Peyer's patch (tissue), 4 donors: Measurements from ENCODE around the gene GSTT4. TPM values are rescaled to one million over a fixed set of nuclear protein-coding genes. Genes with fewer than 3 reads are reported as not detected.
"Not testable (repeated sequence)": the region's sequence is repeated elsewhere in the genome, so short reads cannot be mapped to it uniquely, and the experiment has no call there.

Experiments
- DNase-seq, 3 donors: peaks; one replicate each; pipeline ENCODE4 v3.0.0-alpha.2; 2017 to 2019
- H3K27ac ChIP-seq, 4 donors: fragments of 200-600 bp; sonication (generic); one replicate each; pipeline ENCODE4 v1.5.1; 2016 to 2019
- H3K27me3 ChIP-seq, 2 donors: fragments of 200-600 bp; sonication (generic); one replicate each; pipeline ENCODE4 v1.5.1; 2019
- H3K36me3 ChIP-seq, 3 donors: fragments of 200-600 bp; sonication (generic); one replicate each; pipeline ENCODE4 v1.5.1; 2016 to 2019
- H3K4me1 ChIP-seq, 4 donors: fragments of 200-600 bp; sonication (generic); one replicate each; pipeline ENCODE4 v1.5.1; 2016 to 2019
- H3K4me3 ChIP-seq, 4 donors: fragments of 200-600 bp; sonication (generic); 1 replicate in 3 of 4; 2 replicates in 1 of 4; pipeline ENCODE4 v1.5.1; 2016 to 2019; ENCODE audit warnings: mild to moderate bottlenecking in 1 of 4
- H3K9me3 ChIP-seq, 4 donors: fragments of 200-600 bp; sonication (generic); one replicate each; pipeline ENCODE4 v1.5.1; 2016 to 2019; ENCODE audit warnings: mild to moderate bottlenecking in 1 of 4
- total RNA-seq, 4 donors: library from RNA; depleted of rRNA; stranded (reverse); fragments of >200 nt; gene quantifications; one replicate each; pipeline ENCODE4 v1.1.0, GENCODE V29; 2016
- TF ChIP-seq, protein P1 (sequence below), 6 experiments: fragments of 450-650 bp in 4 of 6; fragments of 200-600 bp in 2 of 6; sonication (generic) in 1 of 6; IDR thresholded peaks; one replicate each; pipeline ENCODE4 v1.5.1; 2017 to 2019; ENCODE audit warnings: antibody characterized with exemption in 6 of 6, mild to moderate bottlenecking in 3 of 6, moderate library complexity in 1 of 6

The GSTT4 gene
- total RNA-seq, 4 donors from 2014 or later: not detected

- not testable (repeated sequence) for H3K9me3 ChIP-seq, H3K27ac ChIP-seq, H3K36me3 ChIP-seq, H3K4me1 ChIP-seq, H3K27me3 ChIP-seq, H3K4me3 ChIP-seq
- peak; percentile 68 to 94 (median 82) for DNase-seq
- TF ChIP-seq, protein P1, sequence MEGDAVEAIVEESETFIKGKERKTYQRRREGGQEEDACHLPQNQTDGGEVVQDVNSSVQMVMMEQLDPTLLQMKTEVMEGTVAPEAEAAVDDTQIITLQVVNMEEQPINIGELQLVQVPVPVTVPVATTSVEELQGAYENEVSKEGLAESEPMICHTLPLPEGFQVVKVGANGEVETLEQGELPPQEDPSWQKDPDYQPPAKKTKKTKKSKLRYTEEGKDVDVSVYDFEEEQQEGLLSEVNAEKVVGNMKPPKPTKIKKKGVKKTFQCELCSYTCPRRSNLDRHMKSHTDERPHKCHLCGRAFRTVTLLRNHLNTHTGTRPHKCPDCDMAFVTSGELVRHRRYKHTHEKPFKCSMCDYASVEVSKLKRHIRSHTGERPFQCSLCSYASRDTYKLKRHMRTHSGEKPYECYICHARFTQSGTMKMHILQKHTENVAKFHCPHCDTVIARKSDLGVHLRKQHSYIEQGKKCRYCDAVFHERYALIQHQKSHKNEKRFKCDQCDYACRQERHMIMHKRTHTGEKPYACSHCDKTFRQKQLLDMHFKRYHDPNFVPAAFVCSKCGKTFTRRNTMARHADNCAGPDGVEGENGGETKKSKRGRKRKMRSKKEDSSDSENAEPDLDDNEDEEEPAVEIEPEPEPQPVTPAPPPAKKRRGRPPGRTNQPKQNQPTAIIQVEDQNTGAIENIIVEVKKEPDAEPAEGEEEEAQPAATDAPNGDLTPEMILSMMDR (IDR thresholded peaks at IDR 0.05): peak; percentile 72 to 94 (median 90)
These were observed 48.9 kb downstream of the GSTT4 start for GRCh38 chr22:23956301-23956900.

- H3K4me1 ChIP-seq, H3K4me3 ChIP-seq, H3K36me3 ChIP-seq, H3K27me3 ChIP-seq, H3K27ac ChIP-seq, H3K9me3 ChIP-seq, DNase-seq: not testable (repeated sequence)
These were observed 49.4 kb downstream of the GSTT4 start for GRCh38 chr22:23955886-23956285.

DNA sequence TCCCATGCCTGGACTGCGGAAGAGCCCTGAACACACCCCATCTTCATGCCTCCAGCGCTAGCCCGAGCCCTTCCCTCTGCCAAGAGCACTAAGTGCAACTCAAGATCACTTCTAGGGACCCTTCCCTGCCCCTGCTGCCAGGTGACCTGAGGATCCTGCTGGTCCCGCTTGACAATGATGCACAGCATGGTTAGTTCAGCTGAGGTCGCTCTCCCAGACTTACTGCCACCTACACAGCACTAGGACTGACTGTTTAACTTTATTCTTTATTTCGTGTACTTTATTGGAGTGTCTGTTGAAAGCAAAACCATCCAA lies 50.3 kb downstream of the GSTT4 start:
- H3K9me3 ChIP-seq, H3K27ac ChIP-seq, H3K27me3 ChIP-seq, H3K36me3 ChIP-seq, H3K4me3 ChIP-seq, H3K4me1 ChIP-seq, DNase-seq: not testable (repeated sequence)

DNA sequence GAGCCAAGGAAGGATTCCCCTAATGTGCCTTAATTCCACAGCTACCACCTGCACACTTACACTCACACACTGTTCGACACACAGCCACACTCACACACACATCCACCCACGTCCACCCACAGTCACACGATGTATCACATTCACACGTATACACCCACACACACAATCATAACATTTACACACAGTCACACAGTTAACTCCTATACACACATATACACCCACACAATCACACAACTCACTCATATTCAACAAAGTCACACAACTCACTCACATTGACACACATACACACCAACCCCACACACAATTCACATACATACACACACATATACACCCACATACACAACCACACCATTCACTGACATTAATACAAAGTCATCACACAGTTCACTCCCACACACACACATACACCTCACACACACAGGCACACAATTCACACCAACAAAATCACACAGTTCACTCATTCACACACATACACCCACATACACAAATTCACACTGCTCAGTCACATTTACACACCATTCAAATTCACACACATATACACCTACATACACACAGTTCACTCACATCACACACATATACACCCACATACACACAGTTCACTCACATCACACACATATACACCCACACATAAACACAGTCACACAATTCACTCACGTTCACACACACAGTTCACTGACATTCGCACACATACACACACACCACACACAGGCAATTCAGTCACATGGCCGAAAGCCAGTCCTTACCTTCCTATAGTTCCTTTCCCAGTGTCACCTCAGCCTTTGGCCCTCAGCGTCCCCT lies 50.9 kb downstream of the GSTT4 start:
- H3K36me3 ChIP-seq, H3K27ac ChIP-seq, DNase-seq, H3K4me3 ChIP-seq, H3K9me3 ChIP-seq, H3K27me3 ChIP-seq, H3K4me1 ChIP-seq: not testable (repeated sequence)

- H3K36me3 ChIP-seq, H3K27me3 ChIP-seq, H3K4me3 ChIP-seq, DNase-seq, H3K4me1 ChIP-seq, H3K27ac ChIP-seq, H3K9me3 ChIP-seq: not testable (repeated sequence)
These were observed 51.8 kb downstream of the GSTT4 start for GRCh38 chr22:23953485-23953884.

DNA sequence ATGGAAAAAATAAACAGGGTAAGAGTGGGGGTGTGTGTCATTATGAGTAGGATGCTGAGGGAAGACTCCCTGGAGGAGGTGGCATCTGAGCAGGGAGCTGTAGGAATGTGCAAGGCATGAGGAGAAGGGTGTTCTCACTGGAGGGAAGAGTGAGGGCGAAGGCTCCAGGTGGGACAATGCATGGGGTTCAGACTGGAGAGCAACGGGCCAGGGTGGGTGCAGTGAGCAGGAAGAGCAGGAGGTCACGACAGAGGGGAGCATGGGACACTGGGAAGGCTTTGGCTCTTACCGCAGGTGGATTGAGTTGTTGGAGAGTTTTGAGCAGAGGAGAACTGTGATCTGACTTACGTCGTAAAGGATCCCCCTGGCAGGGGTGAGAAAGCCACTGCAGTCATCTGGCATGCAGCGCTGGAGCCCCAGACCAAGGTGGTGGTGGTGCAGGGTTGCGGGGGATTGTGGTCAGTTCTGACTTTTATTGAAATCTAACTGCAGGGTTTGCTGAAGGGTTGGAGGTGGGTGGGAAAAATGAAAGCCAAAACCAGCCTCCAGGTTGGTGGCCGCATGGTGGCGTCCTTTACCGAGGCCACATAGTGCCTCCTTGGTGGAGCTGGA lies 52.4 kb downstream of the GSTT4 start:
- not testable (repeated sequence) for H3K36me3 ChIP-seq, DNase-seq

DNA sequence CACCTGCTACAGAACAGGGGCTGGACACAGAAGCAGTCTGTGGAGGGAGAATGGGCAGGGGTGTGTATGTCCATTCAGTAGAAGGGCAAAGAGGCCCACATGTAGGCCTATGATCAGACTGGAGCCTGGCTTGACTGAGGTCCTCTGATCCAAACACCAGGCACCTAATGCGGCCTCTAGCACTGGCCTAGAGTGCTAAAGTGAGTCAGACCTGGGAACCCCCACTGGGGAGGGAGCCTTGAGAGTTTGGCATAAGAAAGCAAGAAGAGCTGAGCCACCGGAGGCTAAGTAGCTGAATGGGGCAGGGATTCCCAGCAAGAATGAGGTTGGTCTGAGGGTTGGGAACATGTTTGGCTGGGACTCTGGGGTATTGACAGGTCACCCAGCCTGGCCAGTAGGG lies 53.9 kb downstream of the GSTT4 start:
- not testable (repeated sequence) for H3K4me1 ChIP-seq, H3K36me3 ChIP-seq, H3K27me3 ChIP-seq, H3K27ac ChIP-seq, H3K4me3 ChIP-seq, H3K9me3 ChIP-seq, DNase-seq

More for the DNA sequence above, 52.4 kb downstream of the GSTT4 start:
- H3K27me3 ChIP-seq, H3K9me3 ChIP-seq, H3K27ac ChIP-seq, H3K4me1 ChIP-seq, H3K4me3 ChIP-seq: not testable (repeated sequence)

DNA sequence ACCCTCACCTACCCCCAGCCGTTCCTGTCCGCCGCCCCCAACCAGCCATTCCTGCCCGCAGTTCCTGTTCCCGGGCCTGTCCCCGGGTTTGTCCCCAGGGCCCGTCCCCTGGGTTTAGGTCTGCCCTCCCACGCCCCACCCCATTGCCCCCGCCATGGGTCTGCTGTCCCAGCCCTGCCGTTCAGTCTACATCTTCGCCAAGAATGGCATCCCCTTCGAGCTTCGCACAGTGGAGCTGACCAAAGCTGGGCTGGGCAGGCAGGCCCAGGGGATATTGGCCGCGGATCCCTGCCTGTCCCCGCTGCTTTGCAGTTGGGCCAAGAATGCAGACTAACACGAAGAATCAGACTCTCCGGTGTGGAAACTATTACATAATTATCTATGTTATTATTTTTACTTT lies 55.5 kb downstream of the GSTT4 start:
- not testable (repeated sequence) for H3K9me3 ChIP-seq, H3K27ac ChIP-seq, H3K36me3 ChIP-seq, H3K4me1 ChIP-seq, H3K4me3 ChIP-seq, DNase-seq, H3K27me3 ChIP-seq

Other genes starting within 250 kb of the GSTT4 start
- not detected for gene C22orf15, start 242.5 kb downstream of the GSTT4 start, total RNA-seq
- gene CHCHD10, start 237.5 kb downstream of the GSTT4 start, total RNA-seq: 100 to 1,000 TPM; 112 to 219 (median 142) TPM
- gene MMP11, start 232.6 kb downstream of the GSTT4 start, total RNA-seq: 10 to 100 TPM in 3 of 4 donors, 1 to 10 TPM in 1; 2.9 to 19.5 (median 13.7) TPM
- 10 to 100 TPM; 45.7 to 94.9 (median 77.0) TPM for gene SMARCB1, start 218.5 kb downstream of the GSTT4 start, total RNA-seq
- gene DERL3, start 166.4 kb downstream of the GSTT4 start, total RNA-seq: 10 to 100 TPM in 1 of 4 donors, 1 to 10 TPM in 3; 1.1 to 17.3 (median 3.4) TPM
- gene SLC2A11, start 147.6 kb downstream of the GSTT4 start, total RNA-seq: 10 to 100 TPM in 3 of 4 donors, 1 to 10 TPM in 1; 8.3 to 16.0 (median 14.8) TPM
- gene MIF, start 111.1 kb downstream of the GSTT4 start, total RNA-seq: 100 to 1,000 TPM in 3 of 4 donors, 10 to 100 TPM in 1; 97.9 to 206 (median 151) TPM
- gene GSTT2B, start 44.3 kb downstream of the GSTT4 start, total RNA-seq: 1 to 10 TPM in 2 of 4 donors, not detected in 2; 1.2 to 3.3 TPM
- gene DDTL, start 38.6 kb downstream of the GSTT4 start, total RNA-seq: 1 to 10 TPM in 2 of 4 donors, under 1 TPM in 1, not detected in 1; 0.67 to 9.9 (median 6.3) TPM
- gene DDT, start 31.0 kb downstream of the GSTT4 start, total RNA-seq: 100 to 1,000 TPM; 225 to 338 (median 285) TPM
- not detected for gene GSTT2, start 25.3 kb downstream of the GSTT4 start, total RNA-seq
- gene CABIN1, start 5.9 kb upstream of the GSTT4 start, total RNA-seq: 100 to 1,000 TPM in 1 of 4 donors, 10 to 100 TPM in 3; 69.4 to 166 (median 93.5) TPM
- 100 to 1,000 TPM in 2 of 4 donors, 10 to 100 TPM in 2; 10.7 to 367 (median 209) TPM for gene SUSD2, start 176.0 kb upstream of the GSTT4 start, total RNA-seq
- 10 to 100 TPM in 3 of 4 donors, 1 to 10 TPM in 1; 8.9 to 25.2 (median 12.3) TPM for gene GGT5, start 239.6 kb upstream of the GSTT4 start, total RNA-seq